Glomerular endothelial cell (primary cell): ENCODE results near the gene KRTAP13-1. TPM values are rescaled to one million over a fixed set of nuclear protein-coding genes. Genes with fewer than 3 reads are reported as not detected.

ENCODE experiments used
- total RNA-seq: library from RNA; depleted of rRNA; stranded (reverse); fragments of >200 nt; gene quantifications from 2 replicates; pipeline ENCODE4 v1.2.3, GENCODE V29; 2015

KRTAP13-1 gene
- total RNA-seq, 1 donor from 2014 or later, result not detected

Other genes starting within 250 kb of the KRTAP13-1 start
- not detected in 2 replicates for gene CLDN17, start 229.2 kb upstream of the KRTAP13-1 start, total RNA-seq
- not detected in 2 replicates for gene CLDN8, start 179.9 kb upstream of the KRTAP13-1 start, total RNA-seq
- not detected in 2 replicates for gene KRTAP24-1, start 113.1 kb upstream of the KRTAP13-1 start, total RNA-seq
- gene KRTAP25-1, start 106.5 kb upstream of the KRTAP13-1 start, total RNA-seq, result not detected in 2 replicates
- not detected in 2 replicates for gene KRTAP26-1, start 75.7 kb upstream of the KRTAP13-1 start, total RNA-seq
- gene KRTAP27-1, start 58.3 kb upstream of the KRTAP13-1 start, total RNA-seq, result not detected in 2 replicates
- not detected in 2 replicates for gene KRTAP23-1, start 47.4 kb upstream of the KRTAP13-1 start, total RNA-seq
- not detected in 2 replicates for gene KRTAP13-2, start 23.8 kb upstream of the KRTAP13-1 start, total RNA-seq
- gene KRTAP13-3, start 29.9 kb downstream of the KRTAP13-1 start, total RNA-seq, result not detected in 2 replicates
- gene KRTAP13-4, start 34.2 kb downstream of the KRTAP13-1 start, total RNA-seq, result not detected in 2 replicates
- not detected in 2 replicates for gene KRTAP15-1, start 44.2 kb downstream of the KRTAP13-1 start, total RNA-seq
- gene KRTAP19-1, start 84.3 kb downstream of the KRTAP13-1 start, total RNA-seq, result not detected in 2 replicates
- gene KRTAP19-2, start 91.4 kb downstream of the KRTAP13-1 start, total RNA-seq, result not detected in 2 replicates
- not detected in 2 replicates for gene KRTAP19-3, start 96.0 kb downstream of the KRTAP13-1 start, total RNA-seq
- not detected in 2 replicates for gene KRTAP19-4, start 101.1 kb downstream of the KRTAP13-1 start, total RNA-seq
- not detected in 2 replicates for gene KRTAP19-5, start 106.1 kb downstream of the KRTAP13-1 start, total RNA-seq
- not detected in 2 replicates for gene KRTAP19-6, start 145.8 kb downstream of the KRTAP13-1 start, total RNA-seq
- not detected in 2 replicates for gene KRTAP19-7, start 165.3 kb downstream of the KRTAP13-1 start, total RNA-seq
- not detected in 2 replicates for gene KRTAP22-2, start 194.4 kb downstream of the KRTAP13-1 start, total RNA-seq
- gene KRTAP6-3, start 196.4 kb downstream of the KRTAP13-1 start, total RNA-seq, result not detected in 2 replicates
- gene KRTAP6-2, start 202.9 kb downstream of the KRTAP13-1 start, total RNA-seq, result not detected in 2 replicates
- not detected in 2 replicates for gene KRTAP22-1, start 205.1 kb downstream of the KRTAP13-1 start, total RNA-seq
- gene KRTAP6-1, start 217.9 kb downstream of the KRTAP13-1 start, total RNA-seq, result not detected in 2 replicates
- gene KRTAP20-1, start 220.4 kb downstream of the KRTAP13-1 start, total RNA-seq, result not detected in 2 replicates
- gene KRTAP20-4, start 224.6 kb downstream of the KRTAP13-1 start, total RNA-seq, result not detected in 2 replicates
- not detected in 2 replicates for gene KRTAP20-2, start 239.2 kb downstream of the KRTAP13-1 start, total RNA-seq
- not detected in 2 replicates for gene KRTAP20-3, start 246.8 kb downstream of the KRTAP13-1 start, total RNA-seq